ENCODE results near the gene C19orf67.

The C19orf67 gene

DNA sequence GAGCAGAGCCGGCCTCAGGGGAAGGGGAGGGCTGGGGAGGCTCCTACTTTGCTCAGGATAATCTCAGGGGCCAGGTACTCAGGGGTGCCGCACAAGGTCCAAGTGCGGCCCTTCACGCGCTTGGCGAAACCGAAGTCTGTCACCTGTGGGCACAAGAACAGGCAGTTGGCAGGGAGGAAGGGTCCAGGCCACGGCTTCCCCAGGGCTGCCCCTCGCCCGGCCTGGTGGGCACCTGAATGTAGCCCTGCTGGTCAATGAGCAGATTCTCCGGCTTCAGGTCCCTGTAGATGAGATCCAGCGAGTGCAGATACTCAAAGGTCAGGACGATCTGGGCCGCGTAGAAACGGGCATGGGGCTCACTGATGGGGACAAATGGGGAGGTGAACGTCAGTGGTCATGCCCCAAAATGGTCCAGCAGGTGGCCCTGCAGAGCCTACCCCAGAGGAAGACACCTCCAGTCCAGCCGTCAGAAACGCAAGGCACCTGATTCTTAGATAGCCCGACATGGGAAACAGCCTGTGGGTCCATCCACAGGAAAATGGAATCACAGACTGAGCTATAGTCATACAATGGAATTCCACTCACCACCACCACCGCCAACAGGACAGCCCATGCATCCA is 12.1 kb upstream of the C19orf67 start:
- DNase-seq (ENCODE audit: low spot score): no peak
- TF ChIP-seq, protein P1, sequence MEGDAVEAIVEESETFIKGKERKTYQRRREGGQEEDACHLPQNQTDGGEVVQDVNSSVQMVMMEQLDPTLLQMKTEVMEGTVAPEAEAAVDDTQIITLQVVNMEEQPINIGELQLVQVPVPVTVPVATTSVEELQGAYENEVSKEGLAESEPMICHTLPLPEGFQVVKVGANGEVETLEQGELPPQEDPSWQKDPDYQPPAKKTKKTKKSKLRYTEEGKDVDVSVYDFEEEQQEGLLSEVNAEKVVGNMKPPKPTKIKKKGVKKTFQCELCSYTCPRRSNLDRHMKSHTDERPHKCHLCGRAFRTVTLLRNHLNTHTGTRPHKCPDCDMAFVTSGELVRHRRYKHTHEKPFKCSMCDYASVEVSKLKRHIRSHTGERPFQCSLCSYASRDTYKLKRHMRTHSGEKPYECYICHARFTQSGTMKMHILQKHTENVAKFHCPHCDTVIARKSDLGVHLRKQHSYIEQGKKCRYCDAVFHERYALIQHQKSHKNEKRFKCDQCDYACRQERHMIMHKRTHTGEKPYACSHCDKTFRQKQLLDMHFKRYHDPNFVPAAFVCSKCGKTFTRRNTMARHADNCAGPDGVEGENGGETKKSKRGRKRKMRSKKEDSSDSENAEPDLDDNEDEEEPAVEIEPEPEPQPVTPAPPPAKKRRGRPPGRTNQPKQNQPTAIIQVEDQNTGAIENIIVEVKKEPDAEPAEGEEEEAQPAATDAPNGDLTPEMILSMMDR (IDR thresholded peaks at IDR 0.05; ENCODE audit: extremely low read depth, missing control alignments): no peak

DNA sequence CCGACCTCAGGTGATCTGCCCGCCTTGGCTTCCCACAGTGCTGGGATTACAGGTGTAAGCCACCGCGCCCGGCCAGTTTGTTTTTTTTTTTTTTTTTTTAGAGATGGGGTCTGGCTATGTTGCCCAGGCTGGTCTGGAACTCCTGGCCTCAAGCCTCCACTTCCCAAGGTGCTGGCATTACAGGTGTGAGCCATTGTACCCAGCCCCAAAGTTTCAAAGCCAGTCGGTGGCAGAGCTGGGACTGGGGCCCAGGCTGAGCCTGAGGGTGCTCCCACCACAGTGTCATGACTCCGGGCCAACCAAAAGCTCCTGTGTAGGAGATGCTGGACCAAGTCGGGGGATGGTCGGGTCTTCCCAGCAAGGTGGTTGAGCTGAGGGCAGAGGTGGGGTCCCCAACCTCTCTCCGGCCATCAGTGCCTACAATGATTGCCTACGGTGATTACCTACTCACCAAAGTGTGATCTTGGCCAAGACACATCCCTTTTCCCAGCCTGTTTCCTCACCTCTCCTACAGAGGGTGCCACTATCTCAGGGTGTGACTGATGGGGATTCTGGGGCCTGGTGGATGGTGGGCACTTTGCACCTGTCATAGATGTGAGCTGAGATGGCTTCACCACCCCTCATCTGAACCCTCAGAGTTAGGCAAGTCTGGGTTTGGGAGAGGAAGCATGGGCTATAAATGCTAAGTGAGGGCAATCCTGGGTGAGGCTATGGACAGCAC is 10.8 kb upstream of the C19orf67 start:
- DNase-seq (ENCODE audit: low spot score): no peak
- TF ChIP-seq, protein P1 (IDR thresholded peaks at IDR 0.05; ENCODE audit: extremely low read depth, missing control alignments): no peak

DNA sequence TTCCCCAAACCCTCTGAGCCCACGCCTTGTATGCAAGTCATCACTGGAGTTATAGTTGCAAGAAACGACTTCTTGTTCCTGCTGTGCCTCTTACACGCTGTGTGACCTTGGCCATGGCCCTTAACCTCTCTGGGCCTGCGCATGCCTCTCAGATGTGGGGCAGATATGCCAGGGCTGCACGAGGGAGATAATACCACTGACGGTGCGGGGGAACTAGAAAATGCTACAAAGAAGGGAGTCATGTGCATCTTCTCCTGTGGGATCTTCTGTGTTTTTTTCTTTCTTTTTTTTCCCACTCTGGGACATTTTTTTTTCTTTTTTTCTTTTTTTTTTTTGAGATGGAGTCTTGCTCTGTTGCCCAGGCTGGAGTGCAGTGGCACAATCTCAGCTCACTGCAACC is 9.3 kb upstream of the C19orf67 start:
- TF ChIP-seq, protein P1 (IDR thresholded peaks at IDR 0.05; ENCODE audit: extremely low read depth, missing control alignments): no peak
- no peak for DNase-seq (ENCODE audit: low spot score)

DNA sequence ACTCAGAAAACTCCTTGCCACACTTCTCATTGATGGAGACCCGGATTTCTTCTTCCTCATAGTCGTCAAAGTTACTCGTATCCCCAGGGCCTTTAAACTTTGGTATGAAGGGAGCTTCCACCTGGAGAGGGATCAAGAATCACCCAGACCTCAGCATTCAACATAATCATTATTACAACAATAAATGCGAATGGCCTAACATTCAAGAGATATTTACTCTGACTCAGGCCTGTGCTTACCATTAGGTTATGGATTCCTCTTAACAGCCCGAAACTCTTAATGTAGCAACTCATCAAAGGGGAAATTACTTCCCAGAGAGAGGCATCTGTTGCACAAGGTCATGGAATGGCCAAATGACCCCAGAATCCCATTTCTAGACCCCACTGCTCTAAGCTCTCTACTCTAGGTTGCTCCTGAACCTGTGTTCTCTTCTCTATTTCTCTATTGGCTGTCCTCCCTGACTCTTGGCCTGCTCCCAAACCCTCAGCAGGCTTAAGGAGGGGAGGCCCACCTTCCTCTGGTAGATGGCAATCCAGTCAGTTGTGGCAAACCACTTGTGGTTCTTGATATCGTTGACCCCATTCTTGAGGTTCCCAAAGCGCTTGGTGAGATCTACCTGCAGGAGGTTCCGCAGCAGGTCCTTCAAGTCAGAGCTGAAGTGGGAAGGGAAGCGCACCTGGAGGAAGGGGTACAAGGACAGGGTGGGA is 7.7 kb upstream of the C19orf67 start:
- no peak for DNase-seq (ENCODE audit: low spot score)
- TF ChIP-seq, protein P1 (IDR thresholded peaks at IDR 0.05; ENCODE audit: extremely low read depth, missing control alignments): no peak

DNA sequence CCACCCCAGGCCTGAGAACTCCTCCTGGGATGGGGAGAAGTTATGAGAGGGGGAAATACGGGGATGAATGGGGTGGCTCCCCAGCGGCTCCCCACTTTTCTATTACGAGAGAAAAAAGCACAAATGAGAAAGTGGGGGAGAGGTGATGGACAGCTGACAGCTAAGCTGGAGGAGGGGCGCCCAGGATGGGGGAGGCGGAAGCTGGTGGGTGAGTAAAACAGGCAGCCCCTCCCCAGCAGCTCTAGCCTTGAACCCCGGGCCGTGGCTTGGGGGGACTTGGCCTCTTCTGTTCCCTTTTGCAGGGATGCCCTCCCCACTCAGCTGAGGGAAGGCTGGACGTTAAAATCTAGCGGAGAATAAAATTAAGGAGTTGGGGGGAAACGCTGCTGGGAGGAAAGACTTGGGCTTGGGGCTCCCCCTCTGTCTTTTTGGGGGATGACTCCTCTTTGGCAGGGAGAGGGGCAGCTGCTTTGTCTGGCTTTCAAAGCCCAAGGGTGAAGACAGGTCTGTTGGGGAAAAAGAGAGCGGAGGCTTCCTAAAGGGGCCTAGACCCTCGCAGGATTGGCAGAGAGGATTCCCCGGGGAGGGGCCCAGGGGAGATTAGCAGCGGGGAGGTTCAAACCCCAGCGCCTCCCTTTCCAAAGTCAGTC is 6.4 kb upstream of the C19orf67 start:
- TF ChIP-seq, protein P1 (IDR thresholded peaks at IDR 0.05; ENCODE audit: extremely low read depth, missing control alignments): no peak
- peak; percentile 80 for DNase-seq (ENCODE audit: low spot score)

DNA sequence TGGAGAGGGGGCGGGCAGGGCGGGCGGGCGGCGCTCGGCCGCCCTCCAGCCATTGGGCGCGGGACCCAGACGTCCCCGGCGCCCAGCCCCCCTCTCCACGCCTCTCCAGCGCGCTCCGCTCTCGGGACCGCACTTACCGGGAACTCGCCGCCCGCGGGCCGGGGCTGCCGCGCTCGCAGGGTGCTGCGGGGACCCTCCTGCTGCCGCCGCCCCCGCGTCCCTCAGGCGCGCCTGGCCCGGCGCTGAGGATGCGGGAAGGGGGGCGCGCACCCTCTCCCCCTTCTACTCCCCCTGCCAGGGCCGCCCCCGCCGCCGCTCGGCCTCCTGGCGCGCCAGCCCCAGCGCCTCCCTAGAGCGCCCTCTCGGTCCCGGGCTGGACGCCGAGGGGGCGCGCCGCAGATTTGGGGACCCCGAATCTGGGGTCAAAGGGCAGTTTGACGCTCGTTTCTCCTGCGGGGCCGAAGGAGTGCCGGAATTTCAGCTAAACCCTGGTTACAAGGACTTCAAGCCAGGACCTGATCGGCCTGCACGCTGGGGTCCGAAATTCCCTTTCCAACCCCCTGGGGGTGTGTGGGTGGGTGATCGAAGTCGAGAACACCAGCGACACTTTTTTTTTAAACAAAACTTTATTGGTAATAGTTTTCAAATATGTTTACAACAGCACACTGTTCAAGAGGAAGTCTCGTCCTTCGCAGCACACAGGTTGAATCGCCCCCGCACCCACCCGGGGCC is 5.7 kb upstream of the C19orf67 start:
- DNase-seq (ENCODE audit: low spot score): peak; percentile 97
- TF ChIP-seq, protein P1 (IDR thresholded peaks at IDR 0.05; ENCODE audit: extremely low read depth, missing control alignments): no peak

All from GM20000 (cell line).